ENCODE results near the gene GOLGA6A. TPM values are rescaled to one million over a fixed set of nuclear protein-coding genes. Genes with fewer than 3 reads are reported as not detected.

The GOLGA6A gene
- total and polyA plus RNA-seq, 2 donors (not counting 1 experiment from before 2014, with no cell fraction given), result 0.31 to 1.0 TPM

DNA sequence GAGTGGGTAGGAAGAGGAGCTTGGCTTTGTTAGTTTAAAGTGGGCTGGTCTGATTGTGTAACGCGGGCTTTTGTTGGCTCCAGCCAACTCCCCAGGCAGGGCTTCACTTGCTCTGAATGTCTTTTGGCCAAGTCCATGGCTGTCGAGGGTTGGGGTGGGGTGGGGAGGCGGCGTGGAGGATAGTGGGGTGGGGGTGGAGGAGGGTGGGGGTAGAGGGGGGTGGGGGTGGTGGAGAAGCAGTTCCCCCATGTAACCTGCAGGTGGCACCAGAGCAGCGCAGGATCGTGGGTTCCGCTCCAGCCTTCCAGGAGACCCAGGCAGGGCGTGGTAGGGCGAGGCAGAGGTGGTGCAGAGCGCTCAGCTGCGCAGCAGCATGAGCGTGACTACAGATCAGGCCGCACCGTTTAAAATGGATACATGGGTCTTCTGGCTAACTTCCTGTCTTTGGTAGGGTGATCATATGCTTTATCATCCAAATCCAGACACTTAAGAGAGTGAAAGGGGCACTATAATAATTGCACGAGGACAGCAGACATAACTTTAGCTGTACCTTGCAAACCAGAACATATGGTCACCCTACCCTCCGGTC, 28.3 kb downstream of the GOLGA6A start:
- ATAC-seq (ENCODE audit: low read depth) (peak; percentile 98), DNase-seq (peak; percentile 75)
- ChIA-PET POLR2A (no interaction called here), CTCF (interaction anchor here (1.0 to 3.2 kb wide), 7 partner anchors 10 to 268 kb away, joined by 3 to 15 read pairs (median 4); no protein-coding TSS in a partner anchor)
- Histone ChIP-seq H2AFZ (ENCODE audit: insufficient read depth, low read depth, low read length, poor library complexity, severe bottlenecking) (no peak overlapping the region), H4K20me1 (ENCODE audit: control insufficient read depth, insufficient read depth, low read length, poor library complexity, severe bottlenecking) (no peaks in the 10 kb centered on the region), H3K27me3 (replicated peaks in 1 of 4; ENCODE audit: control extremely low read depth in 1 of 4, control insufficient read depth in 3 of 4, insufficient read depth in 4 of 4, low read length in 3 of 4) (no peaks in the 10 kb centered on the region), H3K9ac (ENCODE audit: low read length) (no peak overlapping the region), H3K36me3 (replicated peaks in 1 of 2; ENCODE audit: control extremely low read depth in 1 of 2, control insufficient read depth in 1 of 2, extremely low read depth in 1 of 2, insufficient read depth in 2 of 2, low read length in 1 of 2) (no peaks in the 10 kb centered on the region), H3K4me2 (replicated peaks; ENCODE audit: low read depth, low read length, poor library complexity, severe bottlenecking) (peak overlapping the region; percentile 41), H3K4me3 (ENCODE audit: control extremely low read depth in 1 of 5, extremely low read depth in 1 of 5, insufficient read depth in 1 of 5, low read depth in 2 of 5, low read length in 4 of 5) (no peak overlapping the region), H3K4me1 (ENCODE audit: control insufficient read depth in 2 of 2, insufficient read depth in 2 of 2, low read length in 2 of 2) (peaks cover 6 to 7% of the 10 kb centered on the region in 2 donors), H3K27ac (ENCODE audit: low read length in 2 of 2) (no peak overlapping the region), H3K9me3 (ENCODE audit: control extremely low read depth in 1 of 3, control insufficient read depth in 2 of 3, insufficient read depth in 1 of 3, low read length in 2 of 3) (no peaks in the 10 kb centered on the region), H3K79me2 (ENCODE audit: control insufficient read depth, insufficient read depth, low read length) (no peaks in the 10 kb centered on the region)
- Mint-ChIP-seq H3K4me3 (peak overlapping the region; percentile 59), H3K4me1 (peaks cover 9% of the 10 kb centered on the region), H3K27ac (no peak overlapping the region), H3K9me3 (ENCODE audit: insufficient read depth) (no peaks in the 10 kb centered on the region), H3K27me3 (no peaks in the 10 kb centered on the region)
- intact Hi-C loops (cut with micrococcal nuclease), result no loop called here
- 21% methylated on average over 14 of the region's 17 CpGs for WGBS (ENCODE audit: insufficient coverage)
- no peak for TF ChIP-seq EZH2 (IDR thresholded peaks at IDR 0.05; ENCODE audit: borderline replicate concordance, insufficient read depth, low read depth, low read length, poor library complexity, severe bottlenecking)
- TF ChIP-seq, protein P1, sequence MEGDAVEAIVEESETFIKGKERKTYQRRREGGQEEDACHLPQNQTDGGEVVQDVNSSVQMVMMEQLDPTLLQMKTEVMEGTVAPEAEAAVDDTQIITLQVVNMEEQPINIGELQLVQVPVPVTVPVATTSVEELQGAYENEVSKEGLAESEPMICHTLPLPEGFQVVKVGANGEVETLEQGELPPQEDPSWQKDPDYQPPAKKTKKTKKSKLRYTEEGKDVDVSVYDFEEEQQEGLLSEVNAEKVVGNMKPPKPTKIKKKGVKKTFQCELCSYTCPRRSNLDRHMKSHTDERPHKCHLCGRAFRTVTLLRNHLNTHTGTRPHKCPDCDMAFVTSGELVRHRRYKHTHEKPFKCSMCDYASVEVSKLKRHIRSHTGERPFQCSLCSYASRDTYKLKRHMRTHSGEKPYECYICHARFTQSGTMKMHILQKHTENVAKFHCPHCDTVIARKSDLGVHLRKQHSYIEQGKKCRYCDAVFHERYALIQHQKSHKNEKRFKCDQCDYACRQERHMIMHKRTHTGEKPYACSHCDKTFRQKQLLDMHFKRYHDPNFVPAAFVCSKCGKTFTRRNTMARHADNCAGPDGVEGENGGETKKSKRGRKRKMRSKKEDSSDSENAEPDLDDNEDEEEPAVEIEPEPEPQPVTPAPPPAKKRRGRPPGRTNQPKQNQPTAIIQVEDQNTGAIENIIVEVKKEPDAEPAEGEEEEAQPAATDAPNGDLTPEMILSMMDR (IDR thresholded peaks at IDR 0.05), result peak; percentile 37

DNA sequence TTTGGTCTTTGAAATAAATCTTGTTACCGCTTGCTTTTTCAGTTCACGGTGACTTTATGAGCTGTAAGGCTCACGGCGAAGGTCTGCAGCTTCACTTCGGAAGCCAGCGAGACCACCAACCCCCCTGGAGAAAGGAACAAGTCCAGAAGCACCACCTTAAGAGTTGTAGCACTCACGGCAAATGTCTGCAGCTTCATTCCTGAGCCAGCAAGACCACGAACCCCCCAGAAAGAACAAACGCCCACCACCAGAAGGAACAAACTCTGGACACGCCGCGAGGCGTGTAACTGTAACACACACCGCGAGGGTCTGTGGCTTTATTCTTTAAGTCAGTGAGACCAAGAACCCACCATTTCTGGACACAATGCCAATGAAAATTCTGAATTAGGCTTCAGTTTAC, 28.8 kb downstream of the GOLGA6A start:
- H3K27ac ChIP-seq (ENCODE audit: low read length in 2 of 2), result no peak overlapping the region
- no peaks in the 10 kb centered on the region for H3K9me3 ChIP-seq (ENCODE audit: control extremely low read depth in 1 of 3, control insufficient read depth in 2 of 3, insufficient read depth in 1 of 3, low read length in 2 of 3)
- ATAC-seq (ENCODE audit: low read depth) (no peak), DNase-seq (no peak)
- H3K4me1 ChIP-seq (ENCODE audit: control insufficient read depth in 2 of 2, insufficient read depth in 2 of 2, low read length in 2 of 2), result peaks cover 6 to 7% of the 10 kb centered on the region in 2 donors
- H3K4me2 ChIP-seq (replicated peaks; ENCODE audit: low read depth, low read length, poor library complexity, severe bottlenecking), result peak overlapping the region; percentile 41
- POLR2A ChIA-PET, result no interaction called here
- no peak overlapping the region for H3K4me3 ChIP-seq (ENCODE audit: control extremely low read depth in 1 of 5, extremely low read depth in 1 of 5, insufficient read depth in 1 of 5, low read depth in 2 of 5, low read length in 4 of 5)
- Mint-ChIP-seq H3K4me3 (no peak overlapping the region), H3K27ac (no peak overlapping the region), H3K27me3 (no peaks in the 10 kb centered on the region), H3K4me1 (peaks cover 10% of the 10 kb centered on the region), H3K9me3 (ENCODE audit: insufficient read depth) (no peaks in the 10 kb centered on the region)
- H3K9ac ChIP-seq (ENCODE audit: low read length), result no peak overlapping the region
- H2AFZ ChIP-seq (ENCODE audit: insufficient read depth, low read depth, low read length, poor library complexity, severe bottlenecking), result no peak overlapping the region
- WGBS (ENCODE audit: insufficient coverage), result 74% methylated on average over 9 of the region's 15 CpGs
- no peaks in the 10 kb centered on the region for H3K79me2 ChIP-seq (ENCODE audit: control insufficient read depth, insufficient read depth, low read length)
- no peaks in the 10 kb centered on the region for H3K36me3 ChIP-seq (replicated peaks in 1 of 2; ENCODE audit: control extremely low read depth in 1 of 2, control insufficient read depth in 1 of 2, extremely low read depth in 1 of 2, insufficient read depth in 2 of 2, low read length in 1 of 2)
- CTCF ChIA-PET, result interaction anchor here (1.0 to 3.2 kb wide), 4 partner anchors 34 to 268 kb away, joined by 3 to 15 read pairs (median 7); no protein-coding TSS in a partner anchor
- no peaks in the 10 kb centered on the region for H4K20me1 ChIP-seq (ENCODE audit: control insufficient read depth, insufficient read depth, low read length, poor library complexity, severe bottlenecking)
- intact Hi-C loops (cut with micrococcal nuclease), result no loop called here
- no peak for TF ChIP-seq EZH2 (IDR thresholded peaks at IDR 0.05; ENCODE audit: borderline replicate concordance, insufficient read depth, low read depth, low read length, poor library complexity, severe bottlenecking)
- TF ChIP-seq, protein P1 (IDR thresholded peaks at IDR 0.05), result no peak
- no peaks in the 10 kb centered on the region for H3K27me3 ChIP-seq (replicated peaks in 1 of 4; ENCODE audit: control extremely low read depth in 1 of 4, control insufficient read depth in 3 of 4, insufficient read depth in 4 of 4, low read length in 3 of 4)

Data from B cell (primary cell).